Mucosa of descending colon (tissue), 3 donors: ENCODE measurements around the gene CDKL5. TPM values are rescaled to one million over a fixed set of nuclear protein-coding genes. Genes with fewer than 3 reads are reported as not detected.
A peak's percentile ranks its signal among the peaks of the same experiment; 100 is the strongest.

Experiments used
- ATAC-seq: fragments of 200-7000 bp; cut with Tn5 transposase; one replicate; pipeline ENCODE4 v1.9.1; 2020; ENCODE audit warnings: mild to moderate bottlenecking, moderate library complexity
- DNase-seq, 3 donors: peaks; one replicate each; pipeline ENCODE4 v3.0.0-alpha.2; 2020
- H3K36me3 ChIP-seq: fragments of 200-600 bp; one replicate; pipeline ENCODE4 v1.8.0; 2021; ENCODE audit warnings: low read depth, mild to moderate bottlenecking
- H3K4me1 ChIP-seq: fragments of 200-600 bp; one replicate; pipeline ENCODE4 v1.8.0; 2021; ENCODE audit warnings: low read depth, mild to moderate bottlenecking
- H3K4me3 ChIP-seq: fragments of 200-600 bp; one replicate; pipeline ENCODE4 v1.8.0; 2021; ENCODE audit warnings: mild to moderate bottlenecking
- H3K9me3 ChIP-seq: fragments of 200-600 bp; one replicate; pipeline ENCODE4 v1.8.0; 2021; ENCODE audit warnings: mild to moderate bottlenecking
- intact Hi-C, 2 donors: fragments of 100-400 bp; cut with DNase I in 1 of 2; cut with micrococcal nuclease in 1 of 2; formaldehyde crosslinking; loops; one replicate each; pipeline versions ENCODE4 v1.11.0 to v1.11.1; 2022; cut with DNase I, micrococcal nuclease
- total RNA-seq, 3 donors: library from RNA; stranded (reverse); fragmentation: NEBNext Ultra II Directional in 2 of 3; extraction: Animal tissue kit (Norgen Biotek cat#: 25700) in 2 of 3; gene quantifications; one replicate each; pipeline versions ENCODE4 v1.2.1 to v1.2.4, GENCODE V29; 2021 to 2023
- TF ChIP-seq, protein P1 (sequence below): fragments of 200-600 bp; IDR thresholded peaks from one replicate; pipeline ENCODE4 v1.8.0; 2022; ENCODE audit warnings: antibody characterized with exemption, mild to moderate bottlenecking
- donor health status: DM: no; HTN: no; CAD: no; lungs with moderate emphysema.
- donor health status: DM: no; HTN: no; CAD: no.
- donor health status: DM: no; HTN: yes; CAD: no.

The CDKL5 gene
- total RNA-seq, 3 donors from 2014 or later: 4.0 to 7.5 (median 4.4) TPM

- TF ChIP-seq, protein P1, sequence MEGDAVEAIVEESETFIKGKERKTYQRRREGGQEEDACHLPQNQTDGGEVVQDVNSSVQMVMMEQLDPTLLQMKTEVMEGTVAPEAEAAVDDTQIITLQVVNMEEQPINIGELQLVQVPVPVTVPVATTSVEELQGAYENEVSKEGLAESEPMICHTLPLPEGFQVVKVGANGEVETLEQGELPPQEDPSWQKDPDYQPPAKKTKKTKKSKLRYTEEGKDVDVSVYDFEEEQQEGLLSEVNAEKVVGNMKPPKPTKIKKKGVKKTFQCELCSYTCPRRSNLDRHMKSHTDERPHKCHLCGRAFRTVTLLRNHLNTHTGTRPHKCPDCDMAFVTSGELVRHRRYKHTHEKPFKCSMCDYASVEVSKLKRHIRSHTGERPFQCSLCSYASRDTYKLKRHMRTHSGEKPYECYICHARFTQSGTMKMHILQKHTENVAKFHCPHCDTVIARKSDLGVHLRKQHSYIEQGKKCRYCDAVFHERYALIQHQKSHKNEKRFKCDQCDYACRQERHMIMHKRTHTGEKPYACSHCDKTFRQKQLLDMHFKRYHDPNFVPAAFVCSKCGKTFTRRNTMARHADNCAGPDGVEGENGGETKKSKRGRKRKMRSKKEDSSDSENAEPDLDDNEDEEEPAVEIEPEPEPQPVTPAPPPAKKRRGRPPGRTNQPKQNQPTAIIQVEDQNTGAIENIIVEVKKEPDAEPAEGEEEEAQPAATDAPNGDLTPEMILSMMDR: no peak
- no peak overlapping the region for H3K4me3 ChIP-seq
- DNase-seq: no peak
- no peaks in the 10 kb centered on the region for H3K9me3 ChIP-seq
- H3K4me1 ChIP-seq: no peaks in the 10 kb centered on the region
- no peak for ATAC-seq
- intact Hi-C loops: no loop called here
- H3K36me3 ChIP-seq: no peaks in the 10 kb centered on the region
Observed at GRCh38 chrX:18401848-18402213, 23.6 kb upstream of the CDKL5 start.

DNA sequence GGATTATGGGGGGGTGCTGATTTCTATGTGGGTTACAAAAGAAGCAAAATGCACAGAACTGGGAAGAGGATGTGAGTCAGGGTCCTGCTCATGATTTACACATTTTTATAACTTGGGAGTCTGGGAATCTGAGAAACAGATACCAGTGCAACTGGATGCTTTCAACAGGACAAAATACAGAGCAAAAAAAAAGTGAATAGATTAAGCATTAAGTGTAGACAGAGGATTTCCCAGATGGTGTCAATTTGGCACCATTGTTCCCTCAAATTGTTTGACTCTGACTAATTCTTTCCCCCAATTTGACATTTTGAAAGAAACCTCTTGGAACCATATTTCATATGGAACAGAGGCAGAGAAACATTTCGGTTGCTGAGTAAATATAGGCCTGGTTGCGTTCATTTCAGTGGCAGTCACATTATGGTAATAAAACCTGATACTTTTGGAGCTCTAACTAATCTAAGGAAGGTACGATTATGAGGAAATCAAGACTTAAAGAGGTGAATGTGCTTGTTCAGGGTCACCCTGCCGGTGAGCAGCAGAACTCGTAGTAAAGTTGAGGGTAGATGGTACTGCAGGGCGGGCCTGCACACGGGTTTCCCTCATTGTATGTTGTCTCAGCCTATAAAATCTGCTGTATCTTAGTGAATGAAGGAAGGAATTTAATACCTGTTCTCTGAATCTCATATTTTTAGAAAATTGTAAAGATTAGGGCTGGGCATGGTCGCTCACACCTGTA lies 18.7 kb upstream of the CDKL5 start:
- ATAC-seq (peak; percentile 35), DNase-seq (no peak)
- intact Hi-C loops: no loop called here
- Histone ChIP-seq H3K4me3 (no peak overlapping the region), H3K36me3 (no peaks in the 10 kb centered on the region), H3K4me1 (no peaks in the 10 kb centered on the region), H3K9me3 (no peaks in the 10 kb centered on the region)
- TF ChIP-seq, protein P1: no peak

GRCh38 chrX:18410038-18410437 lies 15.4 kb upstream of the CDKL5 start:
- intact Hi-C loops: no loop called here
- no peak for ATAC-seq
- no peak overlapping the region for H3K4me3 ChIP-seq
- peak in 1 of 3 donors; percentile 19 for DNase-seq
- TF ChIP-seq, protein P1: no peak
- H3K36me3 ChIP-seq: no peaks in the 10 kb centered on the region
- no peaks in the 10 kb centered on the region for H3K4me1 ChIP-seq
- no peaks in the 10 kb centered on the region for H3K9me3 ChIP-seq

- Histone ChIP-seq H3K9me3 (no peaks in the 10 kb centered on the region), H3K4me1 (no peaks in the 10 kb centered on the region), H3K4me3 (no peak overlapping the region), H3K36me3 (no peaks in the 10 kb centered on the region)
- TF ChIP-seq, protein P1: no peak
- intact Hi-C loops: no loop called here
- ATAC-seq: no peak
- DNase-seq: no peak
Observed at GRCh38 chrX:18415386-18415785, 10.0 kb upstream of the CDKL5 start.

DNA sequence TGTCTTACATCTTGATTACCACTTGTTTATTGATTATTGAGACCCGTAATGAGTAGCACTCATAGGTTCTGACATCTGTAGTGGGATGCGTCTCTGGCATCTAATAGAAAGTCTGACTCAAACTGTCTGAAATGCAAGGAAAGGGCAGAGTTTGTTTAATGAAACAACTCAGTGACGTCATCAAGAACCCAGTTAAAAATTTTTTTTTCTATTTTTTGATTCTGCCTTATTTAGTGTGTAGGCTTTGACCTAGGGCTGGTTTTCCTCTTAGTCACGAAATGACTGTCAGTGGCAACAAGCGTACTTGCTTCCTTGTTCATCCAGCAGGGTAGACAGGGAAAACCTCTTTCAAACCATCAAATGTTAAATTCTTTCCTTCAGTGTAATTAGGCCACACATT lies 3.1 kb upstream of the CDKL5 start:
- Histone ChIP-seq H3K4me1 (no peaks in the 10 kb centered on the region), H3K9me3 (no peaks in the 10 kb centered on the region), H3K36me3 (no peaks in the 10 kb centered on the region), H3K4me3 (no peak overlapping the region)
- intact Hi-C loops: loop anchor here in 1 of 2 donors (10.0 kb wide), 1 partner anchor 922 kb away; the partner anchor contains the start of gene PDHA1
- TF ChIP-seq, protein P1: no peak
- ATAC-seq: no peak
- no peak for DNase-seq
